ENCODE results near the gene AOAH.
"Not testable (repeated sequence)": the region's sequence is repeated elsewhere in the genome, so short reads cannot be mapped to it uniquely, and the experiment has no call there.

Gene AOAH

DNA sequence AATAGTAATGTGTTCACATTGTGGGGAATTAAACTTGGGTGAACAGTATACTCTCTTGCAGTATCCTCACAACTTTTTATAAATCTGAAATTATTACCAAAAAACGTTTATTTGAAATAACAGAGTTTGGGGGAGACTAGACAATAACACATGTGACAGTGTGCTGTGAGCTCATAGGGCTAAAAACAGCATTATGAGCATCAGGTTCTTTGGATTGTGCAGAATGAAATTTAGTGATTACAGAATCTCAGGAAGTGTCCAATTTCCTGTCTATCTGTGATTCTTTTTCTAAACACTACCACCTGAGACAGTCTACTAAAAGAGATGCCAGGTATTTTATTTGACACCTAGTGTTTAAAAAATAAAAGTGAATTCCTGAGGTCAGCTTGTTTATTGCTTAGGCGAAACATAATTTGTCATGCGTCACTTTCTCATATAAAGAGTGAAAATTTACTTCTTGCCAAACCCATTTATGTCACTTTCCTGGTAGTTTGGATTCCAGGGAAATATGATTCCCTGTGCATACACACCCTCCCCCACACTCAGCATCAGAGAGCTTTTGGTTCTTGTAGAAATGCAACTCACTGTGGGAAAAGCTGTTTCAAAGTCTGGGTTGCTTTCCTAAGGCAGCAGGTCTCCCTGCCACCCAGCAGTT, 71.2 kb downstream of the AOAH start:
- no peak for DNase-seq (ENCODE audit: low spot score)
- no peak overlapping the region for H3K4me3 ChIP-seq
- no peak overlapping the region for H3K27ac ChIP-seq
- TF ChIP-seq, protein P1, sequence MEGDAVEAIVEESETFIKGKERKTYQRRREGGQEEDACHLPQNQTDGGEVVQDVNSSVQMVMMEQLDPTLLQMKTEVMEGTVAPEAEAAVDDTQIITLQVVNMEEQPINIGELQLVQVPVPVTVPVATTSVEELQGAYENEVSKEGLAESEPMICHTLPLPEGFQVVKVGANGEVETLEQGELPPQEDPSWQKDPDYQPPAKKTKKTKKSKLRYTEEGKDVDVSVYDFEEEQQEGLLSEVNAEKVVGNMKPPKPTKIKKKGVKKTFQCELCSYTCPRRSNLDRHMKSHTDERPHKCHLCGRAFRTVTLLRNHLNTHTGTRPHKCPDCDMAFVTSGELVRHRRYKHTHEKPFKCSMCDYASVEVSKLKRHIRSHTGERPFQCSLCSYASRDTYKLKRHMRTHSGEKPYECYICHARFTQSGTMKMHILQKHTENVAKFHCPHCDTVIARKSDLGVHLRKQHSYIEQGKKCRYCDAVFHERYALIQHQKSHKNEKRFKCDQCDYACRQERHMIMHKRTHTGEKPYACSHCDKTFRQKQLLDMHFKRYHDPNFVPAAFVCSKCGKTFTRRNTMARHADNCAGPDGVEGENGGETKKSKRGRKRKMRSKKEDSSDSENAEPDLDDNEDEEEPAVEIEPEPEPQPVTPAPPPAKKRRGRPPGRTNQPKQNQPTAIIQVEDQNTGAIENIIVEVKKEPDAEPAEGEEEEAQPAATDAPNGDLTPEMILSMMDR (IDR thresholded peaks at IDR 0.05) = no peak

DNA sequence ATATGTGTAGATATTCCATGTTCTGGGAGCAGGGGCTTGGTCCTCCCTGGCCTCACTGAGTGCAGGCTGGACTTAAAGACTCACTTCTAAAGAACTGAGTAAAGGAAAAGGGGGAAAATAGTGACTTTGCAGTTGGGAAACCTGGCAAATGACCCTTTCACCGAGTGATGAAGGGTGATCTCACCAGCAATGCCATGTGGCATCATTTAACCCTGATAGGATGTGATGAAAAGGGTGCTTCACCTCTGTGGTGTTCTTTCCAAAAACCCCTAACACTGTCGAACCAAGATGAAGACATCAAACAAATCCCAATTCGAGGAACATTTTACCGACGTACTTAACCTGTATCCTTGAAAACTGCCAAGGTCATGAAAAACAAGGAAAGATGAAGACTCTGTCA, 71.9 kb downstream of the AOAH start:
- TF ChIP-seq, protein P1 (IDR thresholded peaks at IDR 0.05) = no peak
- no peak overlapping the region for H3K27ac ChIP-seq

DNA sequence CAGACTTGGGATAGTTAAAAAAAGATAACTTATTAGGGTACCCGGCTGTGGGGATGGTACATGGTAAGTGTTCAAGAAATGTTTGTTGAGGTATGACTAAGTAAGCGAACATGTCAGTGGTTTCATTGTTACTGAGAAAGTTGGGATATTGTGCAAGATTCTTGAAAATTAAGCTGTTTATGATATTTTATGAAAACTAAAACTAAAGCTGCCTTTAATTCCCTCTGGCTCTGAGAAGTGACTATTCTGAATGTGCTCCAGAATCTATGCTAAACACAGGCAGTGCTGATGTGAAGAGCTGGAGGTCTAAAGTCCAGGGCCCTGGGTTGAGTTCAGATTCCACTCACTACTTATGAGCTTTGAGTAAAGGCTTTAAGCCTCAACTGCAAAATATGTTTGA, 72.9 kb downstream of the AOAH start:
- no peak for DNase-seq (ENCODE audit: low spot score)
- TF ChIP-seq, protein P1 (IDR thresholded peaks at IDR 0.05) = no peak
- Histone ChIP-seq H3K4me3 (no peak overlapping the region), H3K27ac (no peak overlapping the region)

More for the DNA sequence above, 71.9 kb downstream of the AOAH start:
- no peak for DNase-seq (ENCODE audit: low spot score)
- H3K4me3 ChIP-seq = no peak overlapping the region

DNA sequence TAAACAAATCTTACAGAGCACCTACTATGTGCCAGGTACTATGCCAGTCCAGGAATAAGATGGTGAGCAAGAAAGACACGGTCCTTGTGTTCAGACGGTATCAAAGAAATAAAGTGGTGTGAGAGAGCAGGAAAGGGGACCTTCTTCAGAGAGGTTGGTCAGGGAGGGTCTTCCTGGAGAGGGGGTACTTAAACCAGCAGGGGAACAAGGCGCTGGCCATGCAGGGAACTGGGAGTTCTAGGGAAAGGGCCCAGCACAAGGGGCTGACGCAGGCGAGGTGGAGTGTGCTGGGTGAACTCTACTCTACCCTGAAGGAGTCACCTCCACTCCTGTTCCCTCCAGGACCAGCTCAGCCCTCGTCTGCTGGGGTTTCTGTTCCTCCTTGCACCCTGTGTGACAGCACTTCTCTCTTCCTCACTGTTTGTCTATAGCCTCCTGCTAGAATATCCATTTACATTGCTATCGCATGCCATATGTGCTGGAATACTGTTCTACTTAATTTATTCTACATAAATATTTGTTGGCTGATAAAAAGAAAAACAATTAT, 73.5 kb downstream of the AOAH start:
- no peak for DNase-seq (ENCODE audit: low spot score)
- TF ChIP-seq, protein P1 (IDR thresholded peaks at IDR 0.05) = no peak
- Histone ChIP-seq H3K4me3 (no peak overlapping the region), H3K27ac (no peak overlapping the region)

DNA sequence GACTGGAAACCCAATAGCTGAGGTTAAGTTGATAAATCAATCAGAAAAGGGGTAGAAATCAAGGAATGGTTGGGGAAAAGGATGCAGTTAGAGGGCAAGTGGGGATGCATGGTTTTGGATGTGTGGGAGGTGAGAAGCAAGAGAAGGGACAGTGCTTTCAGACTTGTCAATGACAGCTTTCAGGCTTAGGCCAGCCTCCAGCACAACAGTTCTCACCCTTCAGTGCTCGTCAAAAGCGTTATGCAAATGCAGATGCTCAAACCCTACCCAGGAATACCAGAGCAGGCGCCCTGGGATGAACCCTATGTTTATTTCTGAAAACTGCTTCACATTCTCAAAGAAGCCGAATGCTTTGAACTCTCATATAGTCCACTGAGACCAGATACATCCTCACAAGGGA, 74.0 kb downstream of the AOAH start:
- no peak for DNase-seq (ENCODE audit: low spot score)
- no peak overlapping the region for H3K27ac ChIP-seq
- TF ChIP-seq, protein P1 (IDR thresholded peaks at IDR 0.05) = no peak
- H3K4me3 ChIP-seq = no peak overlapping the region

DNA sequence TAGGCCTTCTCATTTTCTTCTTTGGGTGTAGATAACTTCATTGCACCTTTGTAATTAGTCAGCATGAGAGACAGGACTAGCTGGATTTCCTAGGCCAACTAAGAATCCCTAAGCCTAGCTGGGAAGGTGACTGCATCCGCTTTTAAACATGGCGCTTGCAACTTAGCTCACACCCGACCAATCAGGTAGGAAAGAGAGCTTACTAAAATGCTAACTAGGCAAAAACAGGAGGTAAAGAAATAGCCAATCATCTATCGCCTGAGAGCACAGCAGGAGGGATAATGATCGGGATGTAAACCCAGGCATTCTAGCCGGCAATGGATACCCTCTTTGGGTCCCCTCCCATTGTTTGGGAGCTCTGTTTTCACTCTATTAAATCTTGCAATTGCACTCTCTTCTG, 75.0 kb downstream of the AOAH start:
- not testable (repeated sequence) for H3K4me3 ChIP-seq; H3K27ac ChIP-seq; DNase-seq (ENCODE audit: low spot score)

DNA sequence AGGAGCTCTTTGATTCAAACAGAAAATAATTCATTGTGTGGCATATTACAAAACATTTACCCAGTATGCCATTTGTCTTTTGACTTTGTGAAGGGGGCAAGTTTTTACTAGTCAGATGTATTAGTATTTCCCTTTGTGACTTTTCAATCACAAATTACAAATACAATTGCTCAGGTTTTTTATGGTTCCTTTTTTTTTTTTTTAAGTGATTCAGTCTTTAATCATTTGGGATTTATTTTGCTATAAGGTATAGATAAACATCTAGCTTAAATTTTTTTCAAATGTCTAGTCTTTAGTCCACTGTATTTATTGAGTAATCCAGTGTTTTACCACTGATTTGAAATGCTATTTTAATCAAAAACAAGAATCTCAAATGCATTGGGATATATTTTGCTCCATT, 75.9 kb downstream of the AOAH start:
- TF ChIP-seq, protein P1 (IDR thresholded peaks at IDR 0.05) = no peak
- H3K27ac ChIP-seq = no peak overlapping the region
- H3K4me3 ChIP-seq = no peak overlapping the region
- DNase-seq (ENCODE audit: low spot score) = no peak

Data from coronary artery (tissue), 2 donors.